GM19324 (cell line): Measurements from ENCODE around the gene MACROH2A1.

Source experiments
- ATAC-seq: cut with Tn5 transposase; IDR thresholded peaks from one replicate; pipeline ENCODE4 v1.9.1; 2021; ENCODE audit warnings: mild to moderate bottlenecking, moderate library complexity; ENCODE audit not compliant: unreplicated experiment, low FRiP score

MACROH2A1 gene

GRCh38 chr5:135398855-135399793, at the start of gene MACROH2A1:
Gene MACROH2A1, minus strand, starts transcription at chr5:135399231. Its CDS starts 10,138 bp downstream, at chr5:135389093.
- peak; percentile 80 for ATAC-seq

- ATAC-seq, result no peak
Measured at GRCh38 chr5:135448071-135448739, 49.2 kb upstream of the MACROH2A1 start.

GRCh38 chr5:135447298-135447929, 48.4 kb upstream of the MACROH2A1 start, which contains the start of gene DCANP1:
Gene DCANP1, minus strand, starts transcription at chr5:135447348. Its CDS starts 240 bp downstream, at chr5:135447108.
- ATAC-seq, result no peak

GRCh38 chr5:135446615-135447014, 47.6 kb upstream of the MACROH2A1 start:
- ATAC-seq, result no peak

- ATAC-seq, result no peak
Measured at GRCh38 chr5:135446206-135446605, 47.2 kb upstream of the MACROH2A1 start.

- no peak for ATAC-seq
Measured at GRCh38 chr5:135445306-135445985, 46.4 kb upstream of the MACROH2A1 start.

- no peak for ATAC-seq
Measured at GRCh38 chr5:135444881-135445280, 45.9 kb upstream of the MACROH2A1 start.

- no peak for ATAC-seq
Measured at GRCh38 chr5:135444360-135444759, 45.3 kb upstream of the MACROH2A1 start.

- ATAC-seq, result no peak
Measured at GRCh38 chr5:135443161-135443960, 44.3 kb upstream of the MACROH2A1 start.

- ATAC-seq, result no peak
Measured at GRCh38 chr5:135442431-135443160, 43.6 kb upstream of the MACROH2A1 start.

- ATAC-seq, result no peak
Measured at GRCh38 chr5:135441919-135442318, 42.9 kb upstream of the MACROH2A1 start.

- no peak for ATAC-seq
Measured at GRCh38 chr5:135441350-135441831, 42.4 kb upstream of the MACROH2A1 start.

GRCh38 chr5:135440916-135441315, 41.9 kb upstream of the MACROH2A1 start:
- ATAC-seq, result no peak

- ATAC-seq, result no peak
Measured at GRCh38 chr5:135439231-135440205, 40.5 kb upstream of the MACROH2A1 start.

- ATAC-seq, result no peak
Measured at GRCh38 chr5:135438636-135439221, 39.7 kb upstream of the MACROH2A1 start.

GRCh38 chr5:135437796-135438560, 38.9 kb upstream of the MACROH2A1 start:
- no peak for ATAC-seq

- no peak for ATAC-seq
Measured at GRCh38 chr5:135437422-135437795, 38.4 kb upstream of the MACROH2A1 start.
